ENCODE data around the gene PPM1E. TPM values are rescaled to one million over a fixed set of nuclear protein-coding genes. Genes with fewer than 3 reads are reported as not detected.
"Not testable (repeated sequence)": the region's sequence is repeated elsewhere in the genome, so short reads cannot be mapped to it uniquely, and the experiment has no call there.

Gene PPM1E
- total RNA-seq, 2 donors from 2014 or later = 0.26 to 0.66 TPM

DNA sequence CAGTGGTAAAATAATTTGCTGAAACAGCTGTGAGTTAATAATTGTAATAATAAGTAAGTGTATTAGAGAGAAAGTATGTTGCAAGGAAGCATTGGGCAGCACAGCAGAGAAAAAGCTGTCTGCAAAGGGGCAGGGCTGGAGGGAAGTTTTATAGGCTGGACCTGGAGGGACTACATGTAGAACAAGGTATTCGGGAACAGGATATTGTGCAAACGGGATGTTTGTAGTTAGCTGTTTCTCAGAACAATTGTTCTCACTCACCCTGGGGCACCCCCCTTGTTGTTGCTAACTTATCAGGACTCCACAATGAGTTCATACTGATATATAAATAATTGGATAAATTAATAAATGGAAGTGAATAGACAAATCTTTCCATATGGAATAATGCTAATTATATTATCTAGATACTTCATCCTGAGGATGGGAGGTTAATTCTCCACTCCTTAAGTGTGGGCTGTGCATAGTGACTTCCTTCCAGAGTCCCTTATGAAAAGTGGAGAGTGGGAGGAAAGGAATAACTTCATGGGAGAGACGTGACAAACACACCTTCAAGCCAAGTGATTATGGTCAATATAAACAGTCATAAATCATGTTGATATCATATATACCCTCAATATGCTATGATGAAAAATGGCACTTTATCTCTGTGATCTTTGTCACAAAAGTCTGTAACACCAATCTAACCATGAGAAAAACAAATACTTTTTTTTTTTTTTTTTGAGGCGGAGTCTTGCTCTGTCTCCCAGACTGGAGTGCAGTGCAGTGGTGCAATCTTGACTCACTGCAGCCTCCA is 85.4 kb downstream of the PPM1E start:
- no peaks in the 10 kb centered on the region for H3K27me3 ChIP-seq
- H3K4me1 ChIP-seq = no peaks in the 10 kb centered on the region
- intact Hi-C loops (cut with DNase I) = no loop called here
- DNase-seq = no peak
- no peak for ATAC-seq
- H3K9me3 ChIP-seq = no peaks in the 10 kb centered on the region
- no peak overlapping the region for H3K27ac ChIP-seq
- H3K36me3 ChIP-seq (replicated peaks in 1 of 2; ENCODE audit: insufficient read depth in 1 of 2, low read depth in 2 of 2) = no peaks in the 10 kb centered on the region
- no peak for TF ChIP-seq CTCF (IDR thresholded peaks at IDR 0.05)
- TF ChIP-seq POLR2A (IDR thresholded peaks at IDR 0.05) = no peak
- H3K4me3 ChIP-seq = no peak overlapping the region
- WGBS, 2 donors = 48 to 49% methylated on average over 4 of the region's 4 CpGs

- WGBS, 2 donors = 68 to 73% methylated on average over 3 of the region's 3 CpGs
- H3K36me3 ChIP-seq (replicated peaks in 1 of 2; ENCODE audit: insufficient read depth in 1 of 2, low read depth in 2 of 2); H3K4me1 ChIP-seq; H3K9me3 ChIP-seq; ATAC-seq; DNase-seq; intact Hi-C loops (cut with DNase I); H3K4me3 ChIP-seq; H3K27ac ChIP-seq; H3K27me3 ChIP-seq: not testable (repeated sequence)
Observed at GRCh38 chr17:58846413-58846812, 90.8 kb downstream of the PPM1E start.

GRCh38 chr17:58850106-58850505 is 94.5 kb downstream of the PPM1E start:
- DNase-seq; intact Hi-C loops (cut with DNase I): not testable (repeated sequence)
- 87 to 91% methylated on average over 2 of the region's 2 CpGs for WGBS, 2 donors

GRCh38 chr17:58865301-58865700 is 109.6 kb downstream of the PPM1E start:
- WGBS, 2 donors = 75 to 78% methylated on average over 5 of the region's 6 CpGs

More at GRCh38 chr17:58850106-58850505, 94.5 kb downstream of the PPM1E start:
- H3K9me3 ChIP-seq; H3K4me1 ChIP-seq; ATAC-seq; H3K27me3 ChIP-seq; H3K36me3 ChIP-seq (replicated peaks in 1 of 2; ENCODE audit: insufficient read depth in 1 of 2, low read depth in 2 of 2); H3K27ac ChIP-seq; H3K4me3 ChIP-seq: not testable (repeated sequence)

DNA sequence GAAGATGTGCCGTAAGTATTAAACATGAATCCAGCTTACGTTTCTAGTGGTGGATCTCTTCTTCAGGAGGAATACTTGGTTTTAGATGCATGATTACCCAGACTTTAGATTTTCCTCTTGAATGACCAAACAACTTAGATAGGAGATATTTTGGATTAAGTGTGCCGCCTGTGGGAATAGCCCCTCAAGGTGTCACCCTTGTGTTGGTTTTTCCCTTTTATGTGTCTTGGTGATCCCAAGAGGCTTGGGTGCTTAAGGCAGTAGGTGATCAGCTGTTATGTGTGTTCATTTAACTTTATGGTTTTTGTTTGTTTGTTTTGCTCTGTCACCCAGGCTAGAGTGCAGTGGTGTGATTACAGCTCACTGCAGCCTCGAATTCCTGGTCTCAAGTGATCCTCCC is 115.1 kb downstream of the PPM1E start:
- WGBS, 2 donors = 77 to 85% methylated on average over 4 of the region's 4 CpGs
- Histone ChIP-seq H3K27me3 (no peaks in the 10 kb centered on the region), H3K36me3 (replicated peaks in 1 of 2; ENCODE audit: insufficient read depth in 1 of 2, low read depth in 2 of 2) (no peaks in the 10 kb centered on the region), H3K9me3 (no peaks in the 10 kb centered on the region), H3K27ac (no peak overlapping the region), H3K4me3 (no peak overlapping the region), H3K4me1 (no peaks in the 10 kb centered on the region)
- TF ChIP-seq CTCF (IDR thresholded peaks at IDR 0.05) (no peak), POLR2A (IDR thresholded peaks at IDR 0.05) (no peak)
- intact Hi-C loops (cut with DNase I) = no loop called here
- DNase-seq = no peak
- ATAC-seq = no peak

More at GRCh38 chr17:58865301-58865700, 109.6 kb downstream of the PPM1E start:
- Histone ChIP-seq H3K9me3 (no peaks in the 10 kb centered on the region), H3K4me1 (no peaks in the 10 kb centered on the region), H3K27me3 (no peaks in the 10 kb centered on the region), H3K4me3 (no peak overlapping the region), H3K36me3 (replicated peaks in 1 of 2; ENCODE audit: insufficient read depth in 1 of 2, low read depth in 2 of 2) (no peaks in the 10 kb centered on the region), H3K27ac (no peak overlapping the region)
- ATAC-seq = no peak
- intact Hi-C loops (cut with DNase I) = no loop called here
- TF ChIP-seq POLR2A (IDR thresholded peaks at IDR 0.05) (no peak), CTCF (IDR thresholded peaks at IDR 0.05) (no peak)
- DNase-seq = no peak

DNA sequence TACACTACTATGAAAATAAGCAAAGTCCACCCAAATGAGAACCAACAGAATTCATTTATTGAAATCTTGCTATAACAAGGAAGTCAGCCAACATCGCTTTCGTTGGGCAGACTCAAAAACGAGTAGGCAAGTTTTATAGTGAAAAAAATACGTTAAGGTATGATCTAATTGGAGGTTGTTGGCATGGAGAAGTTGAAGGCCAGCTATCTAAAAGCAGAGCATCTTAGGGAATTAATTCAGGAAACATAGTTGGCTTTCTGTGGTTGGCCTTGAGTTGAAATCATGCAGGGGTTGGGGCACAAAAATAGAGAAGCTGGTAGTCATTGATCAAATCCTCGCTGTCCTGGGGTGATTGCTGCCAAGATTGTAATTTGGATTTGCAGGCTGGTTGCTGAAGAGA is 118.3 kb downstream of the PPM1E start:
- Histone ChIP-seq H3K27ac (no peak overlapping the region), H3K4me3 (no peak overlapping the region), H3K4me1 (no peaks in the 10 kb centered on the region), H3K9me3 (no peaks in the 10 kb centered on the region), H3K27me3 (no peaks in the 10 kb centered on the region), H3K36me3 (replicated peaks in 1 of 2; ENCODE audit: insufficient read depth in 1 of 2, low read depth in 2 of 2) (no peaks in the 10 kb centered on the region)
- intact Hi-C loops (cut with DNase I) = no loop called here
- TF ChIP-seq POLR2A (IDR thresholded peaks at IDR 0.05) (no peak), CTCF (IDR thresholded peaks at IDR 0.05) (no peak)
- whole genome bisulfite sequencing, 2 donors = 55% methylated on average over 5 of the region's 5 CpGs
- ATAC-seq (no peak), DNase-seq (no peak)

Measured in body of pancreas (tissue), 4 donors.